CD14-positive monocyte (primary cell): Measurements from ENCODE around the gene MYOZ3. TPM values are rescaled to one million over a fixed set of nuclear protein-coding genes. Genes with fewer than 3 reads are reported as not detected.

ENCODE experiments used
- DNase-seq, 3 donors: peaks; one replicate each; pipeline ENCODE4 v3.0.0-alpha.2; 2011 to 2022
- H2AFZ ChIP-seq: 2 replicates; pipeline ENCODE4 v1.6.0; 2012; ENCODE audit warnings: mild to moderate bottlenecking, low read depth, low read length, inconsistent platforms; ENCODE audit not compliant: insufficient read depth, poor library complexity, severe bottlenecking
- H3K27ac ChIP-seq, 2 donors: 1 replicate in 1 of 2; 2 replicates in 1 of 2; pipeline ENCODE4 v1.5.1; 2012 to 2013; ENCODE audit warnings: low read length in 2 of 2, control low read depth in 1 of 2, inconsistent platforms in 1 of 2, low read depth in 1 of 2, mild to moderate bottlenecking in 1 of 2
- H3K27me3 ChIP-seq, 2 donors: one replicate each; pipeline versions ENCODE4 v1.6.0 to v1.6.1; 2011 to 2013; ENCODE audit warnings: low read length in 2 of 2; ENCODE audit not compliant: control insufficient read depth in 2 of 2, insufficient read depth in 2 of 2
- H3K36me3 ChIP-seq, 2 donors: replicated peaks in 1 of 2; 1 replicate in 1 of 2; 2 replicates in 1 of 2; pipeline versions ENCODE4 v1.5.1 to v1.6.1; 2012 to 2013; ENCODE audit warnings: low read length in 2 of 2, control low read depth in 1 of 2, inconsistent platforms in 1 of 2, mild to moderate bottlenecking in 1 of 2; ENCODE audit not compliant: insufficient read depth in 2 of 2, control insufficient read depth in 1 of 2
- H3K4me1 ChIP-seq, 2 donors: 1 replicate in 1 of 2; 2 replicates in 1 of 2; pipeline versions ENCODE4 v1.5.1 to v1.6.1; 2012 to 2013; ENCODE audit warnings: low read length in 2 of 2, control low read depth in 1 of 2, inconsistent platforms in 1 of 2, mild to moderate bottlenecking in 1 of 2, moderate library complexity in 1 of 2; ENCODE audit not compliant: insufficient read depth in 2 of 2, control insufficient read depth in 1 of 2
- H3K4me2 ChIP-seq: replicated peaks from 2 replicates; pipeline ENCODE3; 2012; ENCODE audit warnings: low read length, moderate library complexity, mild to moderate bottlenecking; ENCODE audit not compliant: poor library complexity, severe bottlenecking; ENCODE audit errors: extremely low read depth
- H3K4me3 ChIP-seq, 3 experiments: fragments of 200-600 bp in 1 of 3; sonication (generic) in 1 of 3; replicated peaks in 1 of 3; 1 replicate in 2 of 3; 2 replicates in 1 of 3; pipeline ENCODE4 v1.5.1; 2011 to 2013; ENCODE audit warnings: low read length in 3 of 3, mild to moderate bottlenecking in 3 of 3, control low read depth in 2 of 3, low read depth in 2 of 3, inconsistent platforms in 1 of 3, moderate library complexity in 1 of 3
- H3K79me2 ChIP-seq: 2 replicates; pipeline ENCODE4 v1.6.0; 2012; ENCODE audit warnings: mild to moderate bottlenecking, control low read depth, inconsistent platforms, low read length, moderate library complexity; ENCODE audit not compliant: insufficient read depth
- H3K9ac ChIP-seq: 2 replicates; pipeline ENCODE4 v1.6.0; 2017; ENCODE audit warnings: low read length, mild to moderate bottlenecking; ENCODE audit not compliant: insufficient read depth, poor library complexity, severe bottlenecking
- H3K9me3 ChIP-seq, 2 donors: replicated peaks in 1 of 2; 1 replicate in 1 of 2; 2 replicates in 1 of 2; pipeline versions ENCODE4 v1.5.1 to v1.6.1; 2012 to 2013; ENCODE audit warnings: low read length in 2 of 2, control low read depth in 1 of 2; ENCODE audit not compliant: control insufficient read depth in 1 of 2, insufficient read depth in 1 of 2
- H4K20me1 ChIP-seq: 2 replicates; pipeline ENCODE4 v1.6.0; 2012; ENCODE audit warnings: mild to moderate bottlenecking, low read length, control low read depth, moderate library complexity; ENCODE audit not compliant: insufficient read depth
- H3K27ac Mint-ChIP-seq, 7 donors: one replicate each; pipeline ENCODE4 v1.8.0; 2020; ENCODE audit warnings: mild to moderate bottlenecking in 7 of 7, mixed read lengths in 7 of 7, moderate library complexity in 6 of 7, inconsistent platforms in 2 of 7
- H3K27me3 Mint-ChIP-seq, 3 donors: one replicate each; pipeline ENCODE4 v1.8.0; 2021 to 2022; ENCODE audit warnings: low read depth in 3 of 3, mild to moderate bottlenecking in 3 of 3, mixed read lengths in 3 of 3, moderate library complexity in 3 of 3, inconsistent platforms in 1 of 3
- H3K36me3 Mint-ChIP-seq, 2 donors: one replicate each; pipeline ENCODE4 v1.8.0; 2020; ENCODE audit warnings: mixed read lengths in 2 of 2, inconsistent platforms in 1 of 2, mild to moderate bottlenecking in 1 of 2
- H3K4me1 Mint-ChIP-seq: one replicate; pipeline ENCODE4 v1.8.0; 2020; ENCODE audit warnings: mild to moderate bottlenecking, mixed read lengths
- H3K4me3 Mint-ChIP-seq, 2 donors: one replicate each; pipeline ENCODE4 v1.8.0; 2020; ENCODE audit warnings: mild to moderate bottlenecking in 2 of 2, mixed read lengths in 2 of 2, moderate library complexity in 1 of 2
- H3K9me3 Mint-ChIP-seq, 7 donors: one replicate each; pipeline ENCODE4 v1.8.0; 2020 to 2022; ENCODE audit warnings: mixed read lengths in 7 of 7, mild to moderate bottlenecking in 6 of 7, moderate library complexity in 6 of 7, inconsistent platforms in 2 of 7
- WGBS: methylation state at CpG from one replicate; pipeline ENCODE4 v1.1.5; 2013; ENCODE audit warnings: missing lambda C conversion rate; ENCODE audit not compliant: insufficient coverage; 5-methylcytosine and 5-hydroxymethylcytosine counted together
- intact Hi-C, 2 donors: fragments of 100-400 bp; cut with micrococcal nuclease; formaldehyde crosslinking; loops; one replicate each; pipeline versions ENCODE4 v1.15.0 to v1.15.1; 2023
- polyA plus RNA-seq, 3 donors: library from polyadenylated mRNA; depleted of rRNA in 1 of 3; unstranded in 2 of 3; stranded (reverse) in 1 of 3; fragments of 300-500 nt in 2 of 3; fragments of >200 nt in 1 of 3; fragmentation: Illumina TruSeq in 2 of 3; gene quantifications; 1 replicate in 2 of 3; 2 replicates in 1 of 3; pipeline ENCODE4 v1.2.3, GENCODE V29; 2012 to 2021
- TF ChIP-seq, protein P1 (sequence below): fragments of 200-600 bp; IDR thresholded peaks from one replicate; pipeline ENCODE4 v1.8.0; 2022; ENCODE audit warnings: antibody characterized with exemption, mild to moderate bottlenecking

Gene MYOZ3
- polyA plus RNA-seq, 3 donors: not detected

DNA sequence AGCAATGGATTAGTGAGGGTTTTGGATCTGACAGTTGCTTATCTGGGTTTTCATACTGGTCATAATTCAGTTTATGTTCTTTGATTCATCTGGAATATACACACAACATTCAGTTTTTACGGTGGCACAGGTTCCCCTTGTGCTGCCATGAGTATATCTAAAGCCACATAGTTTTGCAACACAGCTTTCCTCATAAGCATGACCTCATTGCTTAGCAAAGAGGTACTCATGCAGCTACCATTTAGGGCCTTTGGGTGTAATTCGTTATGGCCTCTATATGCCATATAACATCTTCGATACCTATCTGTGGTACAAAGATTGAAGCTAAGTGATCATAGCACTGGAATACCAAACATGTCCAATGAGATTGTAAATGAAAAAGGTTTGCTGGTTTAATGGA, 42.7 kb downstream of the MYOZ3 start:
- TF ChIP-seq, protein P1, sequence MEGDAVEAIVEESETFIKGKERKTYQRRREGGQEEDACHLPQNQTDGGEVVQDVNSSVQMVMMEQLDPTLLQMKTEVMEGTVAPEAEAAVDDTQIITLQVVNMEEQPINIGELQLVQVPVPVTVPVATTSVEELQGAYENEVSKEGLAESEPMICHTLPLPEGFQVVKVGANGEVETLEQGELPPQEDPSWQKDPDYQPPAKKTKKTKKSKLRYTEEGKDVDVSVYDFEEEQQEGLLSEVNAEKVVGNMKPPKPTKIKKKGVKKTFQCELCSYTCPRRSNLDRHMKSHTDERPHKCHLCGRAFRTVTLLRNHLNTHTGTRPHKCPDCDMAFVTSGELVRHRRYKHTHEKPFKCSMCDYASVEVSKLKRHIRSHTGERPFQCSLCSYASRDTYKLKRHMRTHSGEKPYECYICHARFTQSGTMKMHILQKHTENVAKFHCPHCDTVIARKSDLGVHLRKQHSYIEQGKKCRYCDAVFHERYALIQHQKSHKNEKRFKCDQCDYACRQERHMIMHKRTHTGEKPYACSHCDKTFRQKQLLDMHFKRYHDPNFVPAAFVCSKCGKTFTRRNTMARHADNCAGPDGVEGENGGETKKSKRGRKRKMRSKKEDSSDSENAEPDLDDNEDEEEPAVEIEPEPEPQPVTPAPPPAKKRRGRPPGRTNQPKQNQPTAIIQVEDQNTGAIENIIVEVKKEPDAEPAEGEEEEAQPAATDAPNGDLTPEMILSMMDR: no peak
- Histone ChIP-seq H3K4me1 (peaks cover 15 to 18% of the 10 kb centered on the region in 2 donors), H3K9ac (no peak overlapping the region), H2AFZ (no peak overlapping the region), H3K36me3 (peaks cover 10 to 26% of the 10 kb centered on the region in 2 donors), H3K79me2 (peaks cover 22% of the 10 kb centered on the region), H3K4me3 (no peak overlapping the region), H3K27ac (no peak overlapping the region), H4K20me1 (no peaks in the 10 kb centered on the region), H3K4me2 (no peak overlapping the region), H3K9me3 (no peaks in the 10 kb centered on the region), H3K27me3 (no peaks in the 10 kb centered on the region)
- WGBS: no CpG with 5 or more reads among the region's 3 CpGs
- intact Hi-C loops: loop anchor here in 1 of 2 donors (5.0 to 10.0 kb wide), 2 partner anchors 51 to 79 kb away; partner anchors contain the start of gene DCTN4
- DNase-seq: peak; percentile 55 to 80 (median 72)
- H3K27me3 Mint-ChIP-seq: no peaks in the 10 kb centered on the region
- H3K27ac Mint-ChIP-seq: peak overlapping the region in 2 of 7 donors; percentile 9 to 46
- H3K36me3 Mint-ChIP-seq: peaks cover 21 to 31% of the 10 kb centered on the region in 2 donors
- no peak overlapping the region for H3K4me3 Mint-ChIP-seq
- H3K9me3 Mint-ChIP-seq: no peaks in the 10 kb centered on the region
- H3K4me1 Mint-ChIP-seq: peaks cover 10% of the 10 kb centered on the region

DNA sequence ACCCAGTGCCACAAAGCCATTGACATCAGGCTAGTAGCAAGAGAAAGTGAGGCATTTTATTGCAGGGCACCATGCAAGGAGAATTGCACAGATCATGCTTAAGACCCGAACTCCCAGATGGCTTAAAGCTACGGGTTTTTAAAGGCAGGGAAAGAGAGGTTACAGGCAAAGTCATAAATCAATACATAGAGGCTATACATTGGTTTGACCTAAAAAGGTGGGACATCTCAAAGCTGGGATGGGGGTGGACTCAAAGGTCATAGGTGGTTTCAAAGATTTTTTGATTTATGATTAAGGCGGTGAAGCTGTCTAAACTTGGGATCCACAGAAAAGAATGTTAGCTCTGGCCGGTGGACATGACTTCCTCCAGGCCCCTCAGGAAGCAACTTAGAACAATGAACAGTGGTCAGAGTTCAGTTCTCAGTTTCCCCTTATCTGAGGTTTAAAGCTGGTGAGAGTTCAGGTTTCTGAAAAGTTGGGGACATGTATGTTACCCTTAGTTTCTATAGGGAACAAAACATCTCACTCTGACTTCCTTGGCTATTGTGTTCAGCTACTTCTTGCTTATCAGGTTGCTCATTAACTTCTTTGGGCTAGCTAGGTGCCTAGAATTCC, 45.8 kb downstream of the MYOZ3 start:
- Mint-ChIP-seq H3K4me1 (peaks cover 9% of the 10 kb centered on the region), H3K9me3 (no peaks in the 10 kb centered on the region), H3K36me3 (peaks cover 41 to 60% of the 10 kb centered on the region in 2 donors), H3K4me3 (no peak overlapping the region), H3K27me3 (no peaks in the 10 kb centered on the region), H3K27ac (peak overlapping the region in 1 of 7 donors; percentile 1)
- H3K36me3 ChIP-seq: peaks cover 41 to 51% of the 10 kb centered on the region in 2 donors
- no peak overlapping the region for H2AFZ ChIP-seq
- H3K9me3 ChIP-seq: no peaks in the 10 kb centered on the region
- DNase-seq: no peak
- TF ChIP-seq, protein P1: no peak
- H3K9ac ChIP-seq: no peak overlapping the region
- no peak overlapping the region for H3K4me2 ChIP-seq
- no peaks in the 10 kb centered on the region for H3K79me2 ChIP-seq
- H4K20me1 ChIP-seq: no peaks in the 10 kb centered on the region
- H3K4me1 ChIP-seq: no peaks in the 10 kb centered on the region
- H3K27ac ChIP-seq: no peak overlapping the region
- intact Hi-C loops: loop anchor here in 1 of 2 donors (10.0 kb wide), 1 partner anchor 48 kb away; the partner anchor contains the start of gene DCTN4
- H3K4me3 ChIP-seq: no peak overlapping the region
- WGBS: 82% methylated on average over 4 of the region's 4 CpGs
- no peaks in the 10 kb centered on the region for H3K27me3 ChIP-seq
